HG02678 (cell line): ENCODE results near the gene BEX4.
"Not testable (repeated sequence)": the region's sequence is repeated elsewhere in the genome, so short reads cannot be mapped to it uniquely, and the experiment has no call there.

Source experiments
- ATAC-seq: cut with Tn5 transposase; IDR thresholded peaks from one replicate; pipeline ENCODE4 v1.9.1; 2021; ENCODE audit warnings: mild to moderate bottlenecking, moderate library complexity; ENCODE audit not compliant: unreplicated experiment

BEX4 gene, protein sequence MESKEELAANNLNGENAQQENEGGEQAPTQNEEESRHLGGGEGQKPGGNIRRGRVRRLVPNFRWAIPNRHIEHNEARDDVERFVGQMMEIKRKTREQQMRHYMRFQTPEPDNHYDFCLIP

DNA sequence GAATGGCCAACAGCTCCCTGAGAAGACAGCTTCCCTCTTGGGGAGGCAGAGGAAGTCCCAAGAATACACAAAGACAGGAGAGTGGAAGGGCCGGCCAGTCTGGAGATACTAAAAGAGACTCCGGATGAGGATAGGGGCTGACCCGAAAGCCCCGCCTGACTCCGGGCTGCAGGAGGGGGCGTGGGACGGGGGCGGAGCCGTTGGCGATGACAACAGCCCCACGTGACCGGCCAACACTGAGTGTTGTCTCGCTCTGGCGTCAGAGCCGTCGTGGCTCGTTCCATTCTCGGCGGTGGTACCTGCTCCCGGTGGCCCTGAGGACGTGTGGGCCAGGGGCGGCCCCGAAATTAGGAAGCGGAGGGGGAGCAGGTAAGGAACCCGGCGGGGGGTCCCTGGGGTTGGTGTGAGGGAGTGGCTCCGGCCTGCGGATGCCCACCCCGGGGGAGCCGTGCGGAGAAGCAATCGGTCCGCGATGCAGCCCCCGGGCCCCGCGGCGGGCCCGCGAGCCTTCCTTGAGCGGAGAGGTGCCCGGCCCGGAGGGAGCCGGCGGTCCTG is at the start of gene BEX4:
Gene BEX4, plus strand, starts transcription at position 239 of the 555 bp plus-strand sequence. CDS start 1,046 bp downstream, outside the sequence.
- ATAC-seq = peak; percentile 98

DNA sequence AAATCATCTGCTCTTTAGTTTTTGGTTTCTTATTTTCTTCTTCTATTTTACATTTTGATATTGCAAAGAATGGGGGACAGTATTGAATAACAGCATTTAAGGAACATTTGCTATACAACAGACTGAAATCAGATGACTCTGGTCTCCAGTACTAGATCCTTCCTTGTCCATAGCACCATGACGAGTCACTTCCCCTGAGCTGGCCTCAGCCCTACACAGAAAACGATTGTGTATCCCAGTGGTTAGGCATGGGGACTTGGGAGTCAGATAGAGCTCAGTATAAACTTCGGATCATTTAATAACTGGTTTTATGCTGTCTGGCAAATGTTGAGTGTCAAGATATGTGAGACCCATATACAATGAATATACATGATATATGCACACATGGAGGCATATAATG is 44.7 kb upstream of the BEX4 start:
- no peak for ATAC-seq

DNA sequence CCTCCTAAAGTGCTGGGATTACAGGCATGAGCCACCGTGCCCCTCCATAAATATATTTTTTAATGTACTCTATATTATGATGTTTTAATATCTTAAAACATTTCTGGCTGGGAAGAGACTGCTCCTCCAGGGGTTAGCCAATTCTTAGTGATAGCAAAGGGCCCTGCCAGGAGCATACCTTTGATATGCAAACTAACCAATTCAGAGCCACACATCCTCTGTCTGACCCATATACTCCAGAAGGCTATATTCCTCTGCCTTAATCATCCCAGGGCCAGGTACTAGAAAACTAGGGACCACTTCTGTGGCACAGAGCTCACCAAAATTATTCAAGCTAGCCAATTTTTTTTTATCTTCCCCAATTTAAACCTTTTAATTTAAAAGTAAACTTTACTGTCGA is 43.6 kb upstream of the BEX4 start:
- ATAC-seq = no peak

DNA sequence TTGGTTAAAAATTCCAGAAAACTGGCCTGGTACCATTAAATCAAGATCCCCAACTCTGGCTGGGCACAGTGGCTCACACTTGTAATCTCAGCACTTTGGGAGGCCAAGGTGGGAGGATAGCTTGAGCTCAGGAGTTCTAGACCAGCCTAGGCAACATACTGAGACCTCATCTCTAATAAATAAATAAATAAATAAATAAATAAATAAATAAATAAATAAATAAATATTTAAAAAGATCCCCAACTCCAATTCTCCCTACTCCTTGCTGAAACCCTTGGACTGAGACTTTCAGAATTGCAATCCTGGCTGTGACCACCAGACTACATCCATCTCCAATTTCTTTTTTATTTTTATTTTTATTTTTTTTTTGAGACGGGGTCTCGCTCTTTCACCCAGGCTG is 39.7 kb upstream of the BEX4 start:
- ATAC-seq = not testable (repeated sequence)

DNA sequence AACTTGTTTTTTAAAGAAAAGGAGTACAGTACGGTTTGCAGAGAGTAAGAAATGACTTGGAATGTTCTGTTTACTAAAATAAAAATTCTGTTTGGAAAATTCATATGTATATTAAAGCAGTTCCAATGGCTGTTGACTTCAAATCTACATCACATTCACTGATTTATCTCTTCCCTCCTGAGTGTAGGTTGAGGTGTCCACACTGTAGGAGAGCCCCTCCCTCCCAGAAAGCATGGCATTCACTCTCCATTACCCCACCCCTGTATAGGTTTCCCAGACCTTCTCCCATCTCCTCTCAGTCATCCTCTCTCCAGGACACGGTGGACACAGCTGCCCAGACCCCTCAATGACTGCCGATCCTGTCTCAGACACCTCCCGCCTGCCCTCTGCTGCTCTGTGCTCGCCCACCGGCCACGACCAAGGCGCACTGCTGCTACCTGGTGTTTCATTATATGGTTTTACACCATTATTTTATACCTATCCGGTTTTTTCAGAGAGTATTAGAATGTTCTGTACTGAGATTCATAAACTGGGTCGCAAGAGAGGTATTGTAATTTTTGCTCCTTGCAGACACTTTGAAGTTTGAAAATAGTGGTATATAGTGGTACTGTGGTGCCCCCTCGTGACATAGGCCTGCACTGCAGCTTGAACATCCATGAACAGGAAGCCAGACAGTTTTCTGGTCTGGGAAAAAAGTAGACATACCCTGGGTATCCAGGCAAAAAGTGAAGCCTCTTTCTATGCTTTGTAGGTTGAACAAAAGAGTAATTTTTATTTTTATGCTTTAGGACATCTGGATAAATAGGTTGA is 38.8 kb upstream of the BEX4 start:
- no peak for ATAC-seq

DNA sequence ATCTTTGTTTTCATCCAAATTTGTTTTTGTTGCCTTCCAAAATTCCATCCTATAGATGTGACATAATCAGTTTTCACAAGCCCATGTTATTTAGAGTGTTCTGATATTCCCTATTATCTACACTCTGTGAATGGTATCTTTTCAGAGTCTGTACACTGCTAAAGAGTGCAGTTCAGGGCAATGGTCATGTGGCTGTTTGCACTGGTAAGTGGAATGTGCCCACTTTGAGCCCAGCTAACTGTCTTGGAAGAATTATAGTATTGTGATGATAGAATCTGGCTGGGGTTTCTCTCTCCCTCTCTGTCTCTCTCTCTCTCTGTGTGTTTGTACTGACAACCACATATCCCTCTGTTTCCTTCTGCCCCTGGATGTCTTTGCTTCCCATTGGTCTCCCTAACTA is 37.4 kb upstream of the BEX4 start:
- ATAC-seq = no peak

DNA sequence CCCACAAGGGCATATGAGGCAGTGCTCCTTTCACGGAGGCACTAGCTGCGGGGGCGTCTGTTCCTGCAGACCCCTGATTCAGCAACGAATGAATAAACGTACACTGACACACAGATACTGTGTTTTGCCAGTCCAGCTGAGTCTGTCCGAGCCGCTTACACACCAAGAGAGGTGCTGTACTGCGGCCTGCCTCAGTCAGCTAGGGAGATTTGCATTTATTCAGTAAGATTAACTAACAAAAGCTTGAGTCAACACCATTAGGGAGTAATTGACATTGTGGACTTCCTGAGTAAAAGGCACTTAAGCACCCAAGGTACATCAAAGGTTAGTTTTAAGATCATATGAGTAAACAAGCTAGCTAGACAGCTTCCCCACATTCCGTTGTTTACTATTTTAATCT is 31.0 kb upstream of the BEX4 start:
- ATAC-seq = no peak

DNA sequence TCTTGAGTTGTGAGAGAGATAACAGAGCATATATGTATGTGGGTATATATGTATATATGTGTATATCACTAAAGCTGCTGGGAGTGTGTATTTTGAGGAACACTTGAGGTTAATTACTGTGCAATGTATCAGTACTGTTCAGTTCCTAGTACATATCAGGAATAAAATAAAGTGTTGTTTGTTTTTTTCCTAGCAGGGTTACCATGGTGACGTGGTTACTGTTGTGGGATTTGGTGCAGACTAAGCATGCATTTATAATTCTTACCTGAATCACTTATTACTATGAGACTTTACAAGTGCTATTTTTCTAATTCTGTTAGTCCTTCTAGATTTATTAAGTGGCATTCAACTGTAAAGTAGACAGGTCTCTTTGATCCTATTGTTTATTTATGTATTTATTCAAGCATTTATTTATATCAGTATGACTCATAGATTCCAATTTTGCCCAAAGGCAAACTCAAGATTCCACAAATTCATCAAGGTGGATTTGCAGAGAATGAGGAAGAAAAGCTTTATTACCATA is 26.9 kb upstream of the BEX4 start:
- no peak for ATAC-seq

DNA sequence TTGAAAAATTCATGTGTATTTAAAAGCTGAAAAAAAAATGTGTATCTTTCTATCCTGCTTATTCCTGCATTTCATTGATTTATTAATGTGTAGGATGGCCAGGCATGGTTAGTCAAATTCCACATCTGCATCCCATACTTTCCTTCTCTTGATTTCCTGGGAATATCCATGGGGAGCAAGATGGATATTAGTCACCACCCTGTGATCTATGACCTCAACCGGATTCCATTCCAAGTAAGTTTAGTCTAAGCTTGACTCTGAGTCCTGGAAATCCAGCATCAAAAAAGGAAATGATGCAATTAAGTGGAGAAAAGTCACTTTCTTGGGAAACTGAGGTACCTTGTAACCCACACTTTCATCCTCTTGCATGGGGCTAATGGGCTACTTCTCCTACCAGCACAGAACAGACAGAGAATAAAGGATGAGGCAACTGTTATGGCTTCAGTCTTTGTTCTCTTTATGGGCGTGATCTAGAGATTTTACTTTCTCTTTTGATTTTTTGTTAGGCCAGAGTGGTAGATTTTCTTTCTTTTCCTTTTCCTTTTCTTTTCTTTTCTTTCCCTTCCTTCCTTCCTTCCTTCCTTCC is 17.1 kb upstream of the BEX4 start:
- no peak for ATAC-seq

DNA sequence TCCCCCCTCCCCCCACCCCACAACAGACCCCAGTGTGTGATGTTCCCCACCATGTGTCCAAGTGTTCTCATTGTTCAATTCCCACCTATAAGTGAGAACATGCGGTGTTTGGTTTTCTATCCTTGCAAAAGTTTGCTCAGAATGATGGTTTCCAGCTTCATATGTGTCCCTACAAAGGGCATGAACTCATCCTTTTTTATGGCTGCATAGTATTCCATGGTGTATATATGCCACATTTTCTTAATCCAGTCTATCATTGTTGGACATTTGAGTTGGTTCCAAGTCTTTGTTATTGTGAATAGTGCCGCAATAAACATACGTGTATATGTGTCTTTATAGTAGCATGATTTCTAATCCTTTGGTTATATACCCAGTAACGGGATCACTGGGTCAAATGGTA is 16.2 kb upstream of the BEX4 start:
- not testable (repeated sequence) for ATAC-seq

DNA sequence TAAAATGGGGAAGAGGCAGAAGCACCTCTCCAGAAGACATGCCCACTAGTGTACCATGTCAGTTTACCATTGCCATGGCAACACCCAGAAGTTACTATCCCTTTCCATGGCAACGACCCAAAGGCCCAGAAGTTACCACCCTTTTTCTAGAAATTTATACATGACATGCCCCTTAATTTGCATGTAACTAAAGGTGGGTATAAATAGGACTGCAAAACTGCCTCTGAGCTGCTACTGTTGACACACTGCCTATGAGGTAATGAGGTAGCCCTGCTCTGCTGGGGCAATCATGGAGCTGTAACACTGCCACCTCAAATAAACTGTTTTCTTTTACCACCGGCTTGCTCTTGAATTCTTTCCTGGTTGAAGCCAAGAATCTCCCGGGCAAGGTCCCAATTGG is 13.9 kb upstream of the BEX4 start:
- ATAC-seq = no peak

DNA sequence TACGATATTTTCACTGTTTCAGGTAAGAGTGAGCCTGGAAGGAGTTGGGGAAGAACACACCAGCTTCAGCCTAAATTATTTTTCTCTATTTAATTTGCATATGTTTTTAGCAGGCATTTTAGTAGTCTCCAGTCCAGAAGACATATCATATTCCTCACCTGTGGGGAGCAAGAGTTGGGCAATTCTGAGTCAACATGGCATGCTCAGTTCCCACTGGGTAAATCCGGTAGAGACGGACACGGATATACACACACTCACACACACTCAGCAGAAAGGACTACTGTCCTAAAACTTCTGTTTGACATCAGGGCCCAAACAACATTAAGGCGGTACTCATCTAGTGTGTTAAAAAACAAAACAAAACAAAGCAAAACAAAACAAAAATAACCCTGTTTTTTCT is 4.9 kb upstream of the BEX4 start:
- no peak for ATAC-seq

DNA sequence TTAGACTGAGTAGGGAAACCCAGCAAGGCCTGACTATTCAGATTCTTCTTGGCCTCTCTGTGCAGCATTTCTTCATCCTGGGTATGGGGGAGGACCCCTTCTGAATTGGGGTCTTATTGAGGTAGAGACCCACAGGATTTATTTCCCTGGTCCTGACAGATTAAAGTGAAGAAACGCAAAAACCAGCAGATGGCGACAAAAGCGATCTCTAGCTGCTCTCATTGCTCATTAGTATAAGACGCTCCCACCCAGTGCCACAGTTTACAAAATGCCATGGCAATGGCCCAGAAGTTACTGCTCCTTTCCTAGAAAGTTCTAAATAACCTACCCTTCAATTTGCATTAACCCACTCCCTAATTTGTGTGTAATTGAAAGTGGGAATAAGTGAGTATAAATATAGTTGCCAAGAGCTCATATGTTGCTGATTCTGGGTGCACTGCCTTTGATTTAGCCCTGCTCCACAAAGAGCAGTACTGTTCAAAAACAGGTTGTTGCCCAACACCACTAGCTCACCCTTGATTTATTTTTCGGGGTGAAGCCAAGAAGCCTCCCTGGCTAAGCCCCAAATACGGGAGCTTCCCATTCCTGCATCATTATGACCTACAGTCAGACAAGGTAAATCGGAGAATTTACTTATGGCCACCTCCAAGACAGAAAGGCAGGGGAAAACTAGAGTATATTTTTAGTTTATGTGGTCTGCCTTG is 3.7 kb upstream of the BEX4 start:
- no peak for ATAC-seq

DNA sequence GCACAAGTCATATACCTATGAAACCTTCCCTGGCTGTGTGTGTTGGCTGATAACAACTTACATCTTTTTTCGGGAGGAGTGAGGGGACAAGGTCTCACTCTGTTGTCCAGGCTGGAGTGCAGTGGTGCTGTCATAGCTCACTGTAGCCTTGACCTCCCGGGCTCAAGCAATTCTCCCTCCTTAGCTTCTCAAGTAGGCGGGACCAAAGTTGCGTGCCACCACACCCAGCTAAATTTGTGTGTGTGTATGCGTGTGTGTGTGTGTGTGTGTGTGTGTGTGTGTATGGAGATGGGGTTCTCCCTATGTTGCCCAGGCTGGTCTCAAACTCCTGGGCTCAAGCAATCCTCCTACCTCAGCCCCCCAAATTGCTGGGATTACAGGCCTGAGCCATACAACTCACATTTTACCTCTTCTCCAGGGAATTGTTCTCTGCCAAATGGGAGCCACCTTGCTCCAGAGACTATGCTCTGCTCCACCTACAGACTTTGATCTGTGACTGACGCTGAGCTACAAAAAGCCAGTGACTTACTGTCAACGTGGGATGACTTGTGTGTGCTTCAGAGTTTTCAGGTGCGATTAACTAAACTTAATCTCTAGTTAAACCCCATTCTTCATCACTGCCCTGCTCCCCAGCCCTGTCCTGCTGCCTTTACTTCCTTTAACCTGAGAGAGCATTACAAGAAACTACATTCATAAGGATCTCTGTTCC is 2.0 kb upstream of the BEX4 start:
- no peak for ATAC-seq

DNA sequence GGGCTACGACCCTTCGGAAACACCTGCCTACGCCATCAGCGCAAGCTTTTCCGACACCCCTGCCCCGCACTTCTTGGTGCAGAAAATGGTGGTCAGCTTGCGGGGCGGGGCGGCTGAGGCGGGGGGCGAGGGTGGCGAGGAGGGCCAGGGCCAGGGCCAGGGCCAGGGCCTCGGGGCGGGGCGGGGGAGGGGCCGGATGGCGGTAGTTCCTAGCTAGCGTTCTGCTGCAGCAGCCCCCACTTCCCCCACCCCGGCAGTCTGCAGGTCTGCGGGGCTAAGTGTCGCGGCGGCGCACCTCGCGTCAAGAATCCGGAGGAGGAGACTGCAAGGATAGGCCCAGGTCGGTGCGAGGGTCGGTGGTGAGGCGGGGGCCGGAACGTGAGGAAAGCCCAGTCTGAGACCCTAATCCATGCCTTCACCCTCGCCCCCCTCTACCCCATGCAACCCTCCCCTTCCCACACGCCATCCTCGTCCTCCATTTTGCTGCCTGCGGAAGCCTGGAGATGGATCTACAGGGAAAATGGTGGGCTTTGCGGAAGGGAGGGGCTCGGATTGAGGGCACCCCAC is 600 bp downstream of the BEX4 start:
- peak; percentile 18 for ATAC-seq

DNA sequence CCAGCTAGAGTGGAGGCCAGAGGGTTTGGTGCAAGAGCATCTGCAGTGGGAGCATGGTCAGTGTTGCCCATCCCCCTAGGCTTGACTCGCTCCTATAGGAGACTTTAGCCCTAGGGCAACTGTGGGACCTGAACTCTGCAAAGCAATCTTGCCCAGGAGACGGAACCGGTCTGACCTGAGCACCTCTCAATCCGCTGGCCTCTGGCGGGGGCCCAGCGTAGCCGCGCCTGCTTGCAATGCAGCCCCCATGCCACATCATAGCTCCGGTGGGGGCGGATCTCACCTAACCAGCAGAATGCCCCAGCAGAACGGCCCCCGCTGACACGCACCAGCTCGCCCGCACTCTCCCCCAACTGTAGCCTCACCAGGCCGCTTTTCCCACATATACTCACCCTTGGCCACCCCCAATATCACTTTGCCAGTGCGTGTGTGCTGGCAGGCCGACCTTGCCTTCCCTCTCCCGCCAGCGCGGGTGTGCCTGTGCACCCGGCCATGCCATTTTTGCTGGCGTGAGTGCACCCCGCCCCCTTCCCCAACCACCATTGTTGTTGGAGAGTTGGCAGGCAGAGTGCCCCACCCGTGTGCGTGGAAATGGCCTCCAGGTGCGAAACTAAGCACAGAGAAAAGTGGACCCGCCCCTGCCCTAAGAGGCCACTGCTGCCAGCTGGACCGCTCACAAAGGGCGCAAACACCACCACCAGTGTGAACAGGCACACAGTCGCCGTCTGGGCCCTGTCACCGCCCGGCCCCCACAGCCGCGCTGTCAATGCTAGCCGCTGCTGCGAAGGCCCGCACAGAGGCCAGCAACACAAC is 5.8 kb downstream of the BEX4 start:
- no peak for ATAC-seq

DNA sequence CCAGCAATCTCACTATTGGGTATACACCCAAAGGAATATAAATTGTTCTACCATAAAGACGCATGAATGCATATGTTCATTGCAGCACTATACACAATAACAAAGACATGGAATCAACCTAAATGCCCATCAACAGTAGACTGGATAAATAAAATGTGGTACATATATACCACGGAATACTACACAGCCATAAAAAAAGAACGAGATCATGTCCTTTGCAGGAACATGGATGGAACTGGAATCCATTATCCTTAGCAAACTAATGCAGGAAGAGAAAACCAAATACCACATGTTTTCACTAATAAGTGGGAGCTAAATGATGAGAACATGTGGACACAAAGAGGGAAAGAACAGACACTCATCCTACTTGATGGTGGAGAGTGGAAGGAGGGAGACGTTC is 11.0 kb downstream of the BEX4 start:
- not testable (repeated sequence) for ATAC-seq

DNA sequence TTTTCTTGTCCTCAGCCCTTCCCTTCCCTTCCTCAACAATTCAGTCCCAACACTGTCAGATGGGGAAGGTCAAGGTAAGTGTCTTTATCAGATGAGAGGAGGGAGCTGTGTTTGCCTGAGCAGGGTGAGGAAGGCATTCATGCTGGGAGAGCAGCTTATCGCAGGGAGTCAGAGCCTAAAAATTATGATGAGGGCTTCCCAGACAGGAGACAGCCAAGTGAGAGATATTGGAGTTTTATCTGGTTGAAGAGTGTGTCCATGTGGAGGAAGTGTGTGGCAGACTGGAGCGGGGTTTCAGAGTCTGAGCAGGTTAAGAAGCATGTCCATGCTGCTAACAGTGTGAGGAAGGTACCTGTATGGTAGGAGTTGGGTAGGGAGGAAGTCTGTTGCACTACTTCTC is 18.4 kb downstream of the BEX4 start:
- no peak for ATAC-seq

DNA sequence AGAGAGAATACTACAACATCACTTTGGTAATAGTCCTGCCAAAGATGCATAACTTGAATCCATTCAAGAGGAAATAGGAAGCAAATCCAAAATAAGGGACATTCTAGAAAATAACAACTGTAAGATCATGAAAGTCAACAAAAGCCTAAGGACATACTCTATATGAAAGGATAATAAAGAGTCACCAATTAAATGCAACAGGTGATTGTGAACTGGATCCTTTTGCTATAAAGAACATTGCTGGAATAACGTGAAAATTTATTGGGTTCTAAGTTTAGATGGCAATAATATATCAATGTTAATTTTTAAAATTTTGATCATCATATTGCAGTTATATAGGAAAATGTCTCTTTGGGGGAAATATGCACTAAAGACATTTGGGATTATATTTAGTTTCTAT is 20.0 kb downstream of the BEX4 start:
- ATAC-seq = no peak
